SK-N-SH (cell line): ENCODE results near the gene EEF2. TPM values are rescaled to one million over a fixed set of nuclear protein-coding genes. Genes with fewer than 3 reads are reported as not detected.

Experiments
- CTCF ChIA-PET: fragments of 300-600, 350-600 bp; formaldehyde crosslinking; extraction: SDS; loops from one replicate; lab custom pipeline; 2021; lab: Yijun Ruan, JAX
- POLR2A ChIA-PET: fragments of 350-600 bp; sonication (Branson Sonifier 250); formaldehyde crosslinking; extraction: SDS; loops from one replicate; lab custom pipeline; 2020; ENCODE audit warnings: antibody characterized with exemption, inconsistent platforms; lab: Yijun Ruan, JAX
- DNase-seq: peaks from one replicate; pipeline ENCODE4 v3.0.0; 2012
- H2AFZ ChIP-seq: fragments of 200-600 bp; sonication (generic); 2 replicates; pipeline ENCODE4 v1.8.1; 2016; ENCODE audit warnings: antibody characterized with exemption, mild to moderate bottlenecking, low read depth
- H3F3A ChIP-seq: fragments of 200-600 bp; sonication (generic); replicated peaks from 2 replicates; pipeline ENCODE3; 2016; ENCODE audit warnings: antibody characterized with exemption, mild to moderate bottlenecking; ENCODE audit not compliant: insufficient read depth
- H3K27ac ChIP-seq, 2 experiments: fragments of 200-500 bp in 1 of 2; fragments of 200-600 bp in 1 of 2; sonication (Bioruptor generic) in 1 of 2; sonication (generic), shearing (Covaris generic) in 1 of 2; 2 replicates each; pipeline versions ENCODE4 v1.5.1 to v1.6.1; 2014 to 2016; ENCODE audit warnings: low read depth in 2 of 2, inconsistent platforms in 1 of 2, low read length in 1 of 2, mild to moderate bottlenecking in 1 of 2, mixed read lengths in 1 of 2
- H3K27me3 ChIP-seq: fragments of 200-600 bp; sonication (generic), shearing (Covaris generic); 2 replicates; pipeline ENCODE4 v1.6.1; 2016; ENCODE audit warnings: mixed run types; ENCODE audit not compliant: insufficient read depth
- H3K36me3 ChIP-seq, 2 experiments: fragments of 200-500 bp in 1 of 2; fragments of 200-600 bp in 1 of 2; sonication (Bioruptor generic) in 1 of 2; sonication (generic) in 1 of 2; replicated peaks in 1 of 2; 2 replicates each; pipeline versions ENCODE3 to v1.5.1; 2014 to 2016; ENCODE audit warnings: low read length in 1 of 2, mild to moderate bottlenecking in 1 of 2; ENCODE audit not compliant: insufficient read depth in 2 of 2, control insufficient read depth in 1 of 2
- H3K4me1 ChIP-seq, 2 experiments: fragments of 200-500 bp in 1 of 2; fragments of 200-600 bp in 1 of 2; sonication (Bioruptor generic) in 1 of 2; sonication (generic), shearing (Covaris generic) in 1 of 2; 2 replicates each; pipeline versions ENCODE4 v1.5.1 to v1.6.1; 2014 to 2016; ENCODE audit warnings: low read depth in 1 of 2, low read length in 1 of 2, mixed run types in 1 of 2; ENCODE audit not compliant: insufficient read depth in 2 of 2, control insufficient read depth in 1 of 2
- H3K4me2 ChIP-seq: fragments of 200-600 bp; sonication (generic), shearing (Covaris generic); 2 replicates; pipeline ENCODE4 v1.6.1; 2017; ENCODE audit warnings: mixed run types
- H3K4me3 ChIP-seq, 2 experiments: fragments of 200-500 bp in 1 of 2; fragments of 200-600 bp in 1 of 2; sonication (Bioruptor generic) in 1 of 2; sonication (generic), shearing (Covaris generic) in 1 of 2; 2 replicates each; pipeline versions ENCODE4 v1.5.1 to v1.8.1; 2014 to 2016; ENCODE audit warnings: low read depth in 2 of 2, inconsistent platforms in 1 of 2, low read length in 1 of 2, mild to moderate bottlenecking in 1 of 2, mixed read lengths in 1 of 2, moderate library complexity in 1 of 2
- H3K79me2 ChIP-seq: fragments of 200-600 bp; sonication (generic); 2 replicates; pipeline ENCODE4 v1.8.1; 2017; ENCODE audit warnings: mild to moderate bottlenecking; ENCODE audit not compliant: insufficient read depth
- H3K9ac ChIP-seq: fragments of 200-600 bp; sonication (generic); 2 replicates; pipeline ENCODE4 v1.6.1; 2017; ENCODE audit warnings: mixed run types
- H3K9me2 ChIP-seq: fragments of 200-600 bp; sonication (generic); 2 replicates; pipeline ENCODE4 v1.6.1; 2017; ENCODE audit warnings: mixed run types
- H3K9me3 ChIP-seq: fragments of 200-600 bp; sonication (generic); 2 replicates; pipeline ENCODE4 v1.6.1; 2017; ENCODE audit warnings: mixed run types, mild to moderate bottlenecking, moderate library complexity
- H4K20me1 ChIP-seq: fragments of 200-600 bp; sonication (generic); 2 replicates; pipeline ENCODE4 v1.6.1; 2017; ENCODE audit warnings: mild to moderate bottlenecking, mixed run types; ENCODE audit not compliant: insufficient read depth
- EZH2phosphoT487 ChIP-seq: fragments of 200-600 bp; sonication (generic); IDR thresholded peaks from 2 replicates; pipeline ENCODE4 v1.6.1; 2017; ENCODE audit warnings: low read depth, mixed run types, mild to moderate bottlenecking, antibody characterized with exemption, moderate library complexity, borderline replicate concordance
- FOSL2 ChIP-seq: IDR thresholded peaks from 2 replicates; pipeline ENCODE4 v1.4.0; 2012; ENCODE audit warnings: low read depth, mild to moderate bottlenecking, moderate library complexity, borderline replicate concordance
- GABPA ChIP-seq: IDR thresholded peaks from 2 replicates; pipeline ENCODE4 v1.4.0; 2012; ENCODE audit warnings: low read depth, mild to moderate bottlenecking
- MXI1 ChIP-seq: IDR thresholded peaks from 2 replicates; pipeline ENCODE4 v1.6.1; 2012; ENCODE audit warnings: mild to moderate bottlenecking, low read depth, low read length, improper control_type of control experiment
- NRF1 ChIP-seq: IDR thresholded peaks from 2 replicates; pipeline ENCODE4 v1.6.1; 2012; ENCODE audit warnings: low read depth, mild to moderate bottlenecking, low read length
- POLR2AphosphoS5 ChIP-seq: IDR thresholded peaks from 2 replicates; pipeline ENCODE4 v1.6.1; 2012; ENCODE audit warnings: low read depth, low read length
- RAD21 ChIP-seq: IDR thresholded peaks from 2 replicates; pipeline ENCODE4 v1.6.1; 2012; ENCODE audit warnings: mild to moderate bottlenecking, low read length
- RFX5 ChIP-seq: IDR thresholded peaks from 2 replicates; pipeline ENCODE4 v1.6.1; 2012; ENCODE audit warnings: mild to moderate bottlenecking, improper control_type of control experiment, low read length
- RXRA ChIP-seq: IDR thresholded peaks from 2 replicates; pipeline ENCODE4 v1.4.0; 2012; ENCODE audit warnings: low read depth, mild to moderate bottlenecking, borderline replicate concordance
- TEAD4 ChIP-seq: IDR thresholded peaks from 2 replicates; pipeline ENCODE4 v1.4.0; 2012; ENCODE audit warnings: mild to moderate bottlenecking, borderline replicate concordance; ENCODE audit not compliant: insufficient read depth
- YY1 ChIP-seq: IDR thresholded peaks from 2 replicates; pipeline ENCODE4 v1.4.0; 2012; ENCODE audit warnings: low read depth, mild to moderate bottlenecking
- WGBS: methylation state at CpG from one replicate; pipeline ENCODE4 v1.1.6; 2017; ENCODE audit warnings: low lambda C conversion rate; 5-methylcytosine and 5-hydroxymethylcytosine counted together
- polyA plus RNA-seq, 3 experiments: library from polyadenylated mRNA; depleted of rRNA; stranded (reverse); fragments of >200 nt; gene quantifications; 2 replicates each; pipeline ENCODE4 v1.2.3, GENCODE V29; 2012
- TF ChIP-seq, protein P1 (sequence below): IDR thresholded peaks from 2 replicates; pipeline ENCODE4; 2012
- TF ChIP-seq, protein P2 (sequence below): IDR thresholded peaks from 2 replicates; pipeline ENCODE4 v1.4.0; 2012; ENCODE audit warnings: low read depth
- TF ChIP-seq, protein P3 (sequence below): fragments of 200-600 bp; sonication (generic); IDR thresholded peaks from 2 replicates; pipeline ENCODE4 v1.6.1; 2017; ENCODE audit warnings: antibody characterized with exemption, mild to moderate bottlenecking, moderate library complexity
- TF ChIP-seq, protein P4 (sequence below): fragments of 150-350 bp; IDR thresholded peaks from 2 replicates; pipeline ENCODE4 v1.6.1; 2016; ENCODE audit warnings: mild to moderate bottlenecking, low read depth, low read length
- TF ChIP-seq, protein P5 (sequence below): fragments of 150-350 bp; IDR thresholded peaks from 2 replicates; pipeline ENCODE4 v1.6.1; 2017; ENCODE audit warnings: antibody characterized with exemption, low read length, low read depth, borderline replicate concordance

Gene EEF2
- polyA plus RNA-seq, 1 of the 3 experiments (the other 2 are of a cell fraction): 1,553 TPM

DNA sequence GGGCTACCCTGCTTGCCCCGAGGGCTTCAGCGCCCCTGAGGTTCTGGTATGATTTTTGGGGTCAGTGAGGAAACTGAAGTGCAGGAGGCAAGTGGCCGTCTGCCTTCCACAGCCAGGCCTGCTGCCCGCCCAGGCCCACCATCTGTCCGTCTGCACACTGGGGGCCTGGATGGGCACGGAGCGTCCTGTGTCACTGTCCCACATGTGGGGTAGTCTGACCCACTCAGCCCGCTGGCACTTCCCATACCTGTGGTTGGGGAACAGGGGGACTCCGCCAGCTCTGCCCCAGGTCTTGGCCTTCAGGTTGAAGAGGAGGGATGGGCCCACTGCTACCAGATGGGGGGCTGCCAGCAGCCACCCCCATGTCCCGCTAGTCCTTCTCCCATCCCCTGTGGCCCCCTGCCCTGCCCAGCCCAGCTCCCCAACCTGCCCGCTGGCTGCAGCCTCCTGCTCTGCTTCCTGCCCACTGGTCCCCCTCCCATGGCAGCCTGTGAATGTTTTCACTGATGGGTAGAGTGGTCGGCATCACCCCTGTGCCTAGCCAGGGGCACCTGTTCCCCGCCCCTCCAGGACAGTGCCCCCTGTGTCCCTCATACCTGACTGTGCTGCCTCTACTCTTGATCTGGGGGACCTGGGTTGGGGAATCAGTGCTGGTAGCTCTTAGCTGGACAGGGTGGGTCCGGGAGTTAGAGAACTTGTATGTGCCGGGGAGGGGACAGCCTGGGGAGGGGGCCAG is 31.8 kb upstream of the EEF2 start:
- H3F3A ChIP-seq: no peaks in the 10 kb centered on the region
- DNase-seq: no peak
- H3K4me2 ChIP-seq: no peak overlapping the region
- H2AFZ ChIP-seq: no peak overlapping the region
- ChIA-PET POLR2A (no interaction called here), CTCF (interaction anchor here (1.0 kb wide), 1 partner anchor 29 kb away, joined by 3 read pairs; no protein-coding TSS in a partner anchor)
- peaks cover 74% of the 10 kb centered on the region for H4K20me1 ChIP-seq
- no peak overlapping the region for H3K9ac ChIP-seq
- H3K36me3 ChIP-seq: peaks cover 0 to 30% of the 10 kb centered on the region in 2 experiments
- no peak overlapping the region for H3K4me3 ChIP-seq
- H3K27ac ChIP-seq: no peak overlapping the region
- H3K9me2 ChIP-seq: no peaks in the 10 kb centered on the region
- H3K79me2 ChIP-seq: peaks cover 81% of the 10 kb centered on the region
- TF ChIP-seq, protein P1, sequence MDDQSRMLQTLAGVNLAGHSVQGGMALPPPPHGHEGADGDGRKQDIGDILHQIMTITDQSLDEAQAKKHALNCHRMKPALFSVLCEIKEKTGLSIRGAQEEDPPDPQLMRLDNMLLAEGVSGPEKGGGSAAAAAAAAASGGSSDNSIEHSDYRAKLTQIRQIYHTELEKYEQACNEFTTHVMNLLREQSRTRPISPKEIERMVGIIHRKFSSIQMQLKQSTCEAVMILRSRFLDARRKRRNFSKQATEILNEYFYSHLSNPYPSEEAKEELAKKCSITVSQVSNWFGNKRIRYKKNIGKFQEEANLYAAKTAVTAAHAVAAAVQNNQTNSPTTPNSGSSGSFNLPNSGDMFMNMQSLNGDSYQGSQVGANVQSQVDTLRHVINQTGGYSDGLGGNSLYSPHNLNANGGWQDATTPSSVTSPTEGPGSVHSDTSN: no peak
- TF ChIP-seq EZH2phosphoT487: no peak
- TF ChIP-seq, protein P2, sequence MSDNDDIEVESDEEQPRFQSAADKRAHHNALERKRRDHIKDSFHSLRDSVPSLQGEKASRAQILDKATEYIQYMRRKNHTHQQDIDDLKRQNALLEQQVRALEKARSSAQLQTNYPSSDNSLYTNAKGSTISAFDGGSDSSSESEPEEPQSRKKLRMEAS: no peak
- no peak for TF ChIP-seq NRF1
- TF ChIP-seq, protein P3, sequence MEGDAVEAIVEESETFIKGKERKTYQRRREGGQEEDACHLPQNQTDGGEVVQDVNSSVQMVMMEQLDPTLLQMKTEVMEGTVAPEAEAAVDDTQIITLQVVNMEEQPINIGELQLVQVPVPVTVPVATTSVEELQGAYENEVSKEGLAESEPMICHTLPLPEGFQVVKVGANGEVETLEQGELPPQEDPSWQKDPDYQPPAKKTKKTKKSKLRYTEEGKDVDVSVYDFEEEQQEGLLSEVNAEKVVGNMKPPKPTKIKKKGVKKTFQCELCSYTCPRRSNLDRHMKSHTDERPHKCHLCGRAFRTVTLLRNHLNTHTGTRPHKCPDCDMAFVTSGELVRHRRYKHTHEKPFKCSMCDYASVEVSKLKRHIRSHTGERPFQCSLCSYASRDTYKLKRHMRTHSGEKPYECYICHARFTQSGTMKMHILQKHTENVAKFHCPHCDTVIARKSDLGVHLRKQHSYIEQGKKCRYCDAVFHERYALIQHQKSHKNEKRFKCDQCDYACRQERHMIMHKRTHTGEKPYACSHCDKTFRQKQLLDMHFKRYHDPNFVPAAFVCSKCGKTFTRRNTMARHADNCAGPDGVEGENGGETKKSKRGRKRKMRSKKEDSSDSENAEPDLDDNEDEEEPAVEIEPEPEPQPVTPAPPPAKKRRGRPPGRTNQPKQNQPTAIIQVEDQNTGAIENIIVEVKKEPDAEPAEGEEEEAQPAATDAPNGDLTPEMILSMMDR: no peak
- TF ChIP-seq, protein P4, sequence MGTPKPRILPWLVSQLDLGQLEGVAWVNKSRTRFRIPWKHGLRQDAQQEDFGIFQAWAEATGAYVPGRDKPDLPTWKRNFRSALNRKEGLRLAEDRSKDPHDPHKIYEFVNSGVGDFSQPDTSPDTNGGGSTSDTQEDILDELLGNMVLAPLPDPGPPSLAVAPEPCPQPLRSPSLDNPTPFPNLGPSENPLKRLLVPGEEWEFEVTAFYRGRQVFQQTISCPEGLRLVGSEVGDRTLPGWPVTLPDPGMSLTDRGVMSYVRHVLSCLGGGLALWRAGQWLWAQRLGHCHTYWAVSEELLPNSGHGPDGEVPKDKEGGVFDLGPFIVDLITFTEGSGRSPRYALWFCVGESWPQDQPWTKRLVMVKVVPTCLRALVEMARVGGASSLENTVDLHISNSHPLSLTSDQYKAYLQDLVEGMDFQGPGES: no peak
- TF ChIP-seq, protein P5, sequence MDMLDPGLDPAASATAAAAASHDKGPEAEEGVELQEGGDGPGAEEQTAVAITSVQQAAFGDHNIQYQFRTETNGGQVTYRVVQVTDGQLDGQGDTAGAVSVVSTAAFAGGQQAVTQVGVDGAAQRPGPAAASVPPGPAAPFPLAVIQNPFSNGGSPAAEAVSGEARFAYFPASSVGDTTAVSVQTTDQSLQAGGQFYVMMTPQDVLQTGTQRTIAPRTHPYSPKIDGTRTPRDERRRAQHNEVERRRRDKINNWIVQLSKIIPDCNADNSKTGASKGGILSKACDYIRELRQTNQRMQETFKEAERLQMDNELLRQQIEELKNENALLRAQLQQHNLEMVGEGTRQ: no peak
- peaks cover 0 to 32% of the 10 kb centered on the region in 2 experiments; a peak in 1 of 4 replicates for H3K4me1 ChIP-seq
- no peaks in the 10 kb centered on the region for H3K9me3 ChIP-seq
- H3K27me3 ChIP-seq: no peaks in the 10 kb centered on the region
- 94% methylated on average over 5 of the region's 15 CpGs for WGBS

DNA sequence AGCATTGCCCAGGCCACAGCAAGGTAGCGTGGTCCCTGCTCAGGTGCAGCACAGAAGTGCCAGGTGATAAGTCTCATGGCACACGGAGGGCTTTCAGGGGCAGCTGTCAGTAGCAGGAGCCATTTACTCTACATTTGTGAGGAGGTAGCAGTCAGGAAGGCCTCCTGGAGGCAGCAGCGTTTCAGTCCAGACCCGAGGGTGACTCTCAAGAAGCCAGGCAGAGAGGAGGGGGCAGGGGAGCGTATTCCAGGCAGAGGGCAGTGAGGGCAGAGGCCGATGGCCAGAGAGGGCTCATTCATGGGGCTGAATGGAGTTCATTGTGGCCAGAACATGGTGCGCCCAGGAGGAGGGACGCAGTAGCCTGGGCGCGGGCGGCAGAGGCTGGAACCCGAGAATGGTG is 31.2 kb upstream of the EEF2 start:
- no peak for TF ChIP-seq GABPA
- TF ChIP-seq YY1: no peak
- TF ChIP-seq POLR2AphosphoS5: no peak
- no peak for TF ChIP-seq RFX5
- TF ChIP-seq RXRA: no peak
- TF ChIP-seq RAD21: no peak
- no peak for TF ChIP-seq EZH2phosphoT487
- no peak for TF ChIP-seq TEAD4
- TF ChIP-seq MXI1: no peak
- TF ChIP-seq, protein P5: no peak
- no peak for TF ChIP-seq FOSL2
- Histone ChIP-seq H3K9ac (no peak overlapping the region), H3K27me3 (no peaks in the 10 kb centered on the region), H3K79me2 (peaks cover 77% of the 10 kb centered on the region), H3K4me3 (no peak overlapping the region), H3K4me2 (no peak overlapping the region), H3F3A (no peaks in the 10 kb centered on the region), H3K4me1 (peaks cover 0 to 32% of the 10 kb centered on the region in 2 experiments; a peak in 1 of 4 replicates), H3K27ac (peak overlapping the region in 1 of 2 experiments; percentile 84; a peak in 2 of 4 replicates), H3K36me3 (peaks cover 0 to 30% of the 10 kb centered on the region in 2 experiments), H3K9me3 (no peaks in the 10 kb centered on the region), H4K20me1 (peaks cover 76% of the 10 kb centered on the region), H3K9me2 (no peaks in the 10 kb centered on the region), H2AFZ (no peak overlapping the region)
- ChIA-PET CTCF (no interaction called here), POLR2A (no interaction called here)
- DNase-seq: no peak
- 91% methylated on average over 6 of the region's 12 CpGs for WGBS
